CD1c-positive myeloid dendritic cell (primary cell): ENCODE measurements around the gene IL17RA.
A peak's percentile ranks its signal among the peaks of the same experiment; 100 is the strongest.
"Not testable (repeated sequence)": the region's sequence is repeated elsewhere in the genome, so short reads cannot be mapped to it uniquely, and the experiment has no call there.

Experiments
- DNase-seq: peaks from one replicate; pipeline ENCODE4 v3.0.0-alpha.2; 2016; ENCODE audit errors: extremely low spot score

Gene IL17RA

GRCh38 chr22:17120711-17121232 is 36.0 kb downstream of the IL17RA start:
- peak; percentile 59 for DNase-seq

DNA sequence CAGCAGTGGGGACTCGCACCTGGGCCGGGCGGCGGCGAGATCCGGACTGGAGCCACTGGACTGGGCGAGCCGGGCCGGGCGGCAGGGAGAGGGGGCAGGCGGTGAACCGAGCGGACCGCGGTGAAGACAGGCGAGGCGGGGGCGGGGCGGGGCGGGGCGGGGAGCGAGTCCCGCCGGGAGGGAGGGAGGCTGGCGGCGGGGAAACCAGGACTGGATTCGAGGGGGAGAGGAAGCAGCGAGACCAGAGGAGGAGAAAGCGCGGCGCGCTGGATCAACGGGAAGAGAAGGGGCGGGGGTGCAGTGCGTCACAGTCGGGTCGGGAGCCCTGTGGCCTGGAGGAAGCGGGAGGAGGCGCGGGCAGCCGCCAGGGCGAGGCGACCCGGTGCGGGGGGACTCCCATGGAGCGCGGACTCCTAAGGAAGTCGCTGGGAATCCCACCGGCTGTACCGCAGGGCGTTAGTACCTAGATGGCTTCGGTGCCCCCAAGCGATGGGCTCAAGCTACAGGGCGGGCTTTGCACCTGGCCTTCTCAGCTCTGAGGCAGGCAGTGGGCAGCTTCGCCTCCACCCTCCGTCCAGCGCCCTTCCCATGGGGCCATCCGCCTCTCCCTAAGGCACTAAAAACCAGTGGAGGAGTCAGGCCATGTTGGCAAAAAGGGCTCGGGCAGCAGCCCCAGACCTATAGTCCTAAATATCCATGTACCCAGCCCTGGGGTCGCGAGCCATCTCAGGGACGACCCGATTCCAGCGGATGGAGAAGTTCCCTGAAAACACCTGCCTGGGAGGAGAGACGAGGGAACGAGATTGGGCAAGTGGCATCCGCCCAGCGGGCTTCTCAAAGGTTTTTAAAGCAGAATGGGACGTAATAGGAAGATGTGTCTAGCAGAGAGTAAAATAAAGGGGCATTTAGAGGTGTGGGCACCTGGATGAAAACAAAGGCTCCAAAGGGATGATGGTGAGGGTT is 36.7 kb downstream of the IL17RA start, which contains the start of gene TMEM121B:
Gene TMEM121B, minus strand, starts transcription at position 128 of the 963 bp plus-strand sequence. CDS start 233 bp downstream, outside the sequence.
- DNase-seq = peak; percentile 89

GRCh38 chr22:17130199-17130598 is 45.4 kb downstream of the IL17RA start:
- DNase-seq = no peak

GRCh38 chr22:17131686-17132085 is 46.9 kb downstream of the IL17RA start:
- no peak for DNase-seq

DNA sequence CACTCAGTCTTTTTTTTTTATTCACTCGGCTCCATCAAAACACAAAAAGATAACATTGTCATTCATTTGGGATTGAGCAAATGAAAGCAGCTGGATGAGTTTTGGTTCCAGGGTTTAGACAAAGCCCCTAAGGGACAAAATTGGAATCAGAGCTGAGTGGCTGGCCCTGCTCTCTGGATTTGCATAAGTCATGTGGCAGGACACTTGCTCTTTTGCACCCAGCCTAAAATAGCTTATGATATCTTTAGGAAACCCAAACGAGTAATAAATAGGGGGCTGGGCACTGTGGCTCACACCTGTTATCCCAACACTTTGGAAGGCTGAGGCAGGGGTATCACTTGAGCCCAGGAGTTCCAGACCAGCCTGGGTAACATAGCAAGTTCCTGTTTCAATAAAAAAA is 47.3 kb downstream of the IL17RA start:
- DNase-seq = no peak

DNA sequence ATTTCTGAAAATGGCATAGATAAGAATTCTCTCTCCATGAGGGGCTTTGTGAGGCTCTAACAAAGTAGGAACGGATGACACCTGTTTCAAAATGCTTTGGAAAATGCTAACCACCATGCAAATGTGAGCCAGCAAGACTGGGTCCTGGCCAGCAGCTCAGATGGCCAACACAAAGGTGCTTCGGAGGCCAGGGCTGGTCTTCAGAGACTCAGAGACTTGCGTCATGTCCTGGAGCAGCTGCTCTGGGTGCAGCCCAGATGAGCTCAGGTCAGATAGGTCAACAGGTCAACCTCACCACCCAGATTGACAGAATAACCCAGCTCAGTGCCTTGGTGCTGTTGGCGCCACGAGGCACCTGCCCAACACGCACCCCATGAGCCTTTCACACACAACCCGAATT is 48.3 kb downstream of the IL17RA start:
- DNase-seq = no peak

DNA sequence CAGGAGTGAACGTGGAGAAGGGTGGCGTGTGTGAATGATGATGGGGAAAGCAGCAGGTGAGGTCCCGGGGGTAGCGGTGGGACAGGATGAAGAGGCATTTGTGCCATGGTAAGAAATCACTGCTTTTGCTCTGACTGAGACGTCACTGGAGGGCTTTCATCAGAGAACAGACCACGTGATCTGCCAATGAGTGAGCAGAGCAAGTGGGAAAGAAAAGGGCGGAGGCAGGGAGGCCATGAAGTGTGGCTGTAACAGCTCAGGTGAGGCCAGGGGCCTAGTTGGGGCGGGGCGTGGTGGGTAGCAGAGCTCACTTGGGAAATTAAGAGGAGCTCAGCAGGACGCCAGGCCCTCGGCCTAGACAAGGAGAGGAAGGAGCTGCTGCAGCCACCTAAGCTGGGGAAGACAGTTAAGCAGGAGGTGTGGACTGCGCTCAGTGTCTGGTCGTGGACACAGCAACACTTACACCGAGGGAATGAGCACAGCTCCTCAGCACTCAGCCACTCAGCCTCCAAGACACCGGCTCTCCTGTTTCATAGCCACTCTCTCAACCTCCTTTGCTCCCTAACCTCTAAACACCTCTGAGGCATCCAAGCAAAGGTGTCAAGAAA is 50.5 kb downstream of the IL17RA start:
- no peak for DNase-seq

DNA sequence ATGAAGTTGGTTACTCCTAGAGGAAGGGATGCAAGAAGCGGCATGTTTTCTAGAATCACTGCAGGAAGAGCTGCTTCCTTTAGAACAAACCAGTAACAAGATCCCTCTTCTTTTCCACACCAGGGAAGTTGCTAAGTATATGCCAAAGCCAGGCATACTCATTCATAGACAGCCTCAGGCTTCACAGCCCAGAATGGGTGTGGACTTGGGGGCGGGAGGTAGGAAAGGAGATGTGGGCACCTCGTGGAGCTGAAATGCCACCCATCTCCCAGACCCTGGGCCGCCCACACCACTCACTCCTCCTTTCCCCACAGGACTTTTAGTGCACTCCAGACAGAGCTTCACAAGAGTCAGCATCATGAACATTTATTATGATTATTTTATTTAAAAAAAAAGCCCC is 52.4 kb downstream of the IL17RA start:
- DNase-seq = no peak

DNA sequence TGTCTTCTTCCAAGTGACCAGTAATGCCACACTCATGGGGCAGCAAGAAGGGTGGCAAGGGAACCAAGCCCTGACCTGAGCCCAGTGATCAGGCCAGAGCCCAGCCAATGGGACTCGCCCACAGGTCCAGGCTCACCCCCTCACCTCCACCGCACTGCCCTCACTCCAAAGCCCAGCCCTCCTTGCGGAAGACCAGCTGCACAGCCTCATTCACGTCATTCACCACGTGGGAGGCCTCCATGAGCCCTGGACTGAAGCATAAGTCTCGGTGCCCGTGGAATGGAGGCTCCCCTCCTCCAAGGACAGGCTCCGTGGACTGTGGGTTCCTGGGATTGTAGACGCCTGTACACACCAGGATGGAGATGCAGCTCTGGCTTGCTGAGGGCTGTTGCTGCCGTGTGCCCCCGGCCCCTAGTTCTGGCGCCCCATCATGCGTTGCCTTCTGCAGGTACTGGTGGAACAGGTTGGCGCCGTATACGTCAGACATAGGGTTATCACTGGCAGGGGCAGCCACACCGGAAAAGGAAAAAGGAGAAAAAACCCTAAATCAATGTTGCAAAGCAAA is 53.1 kb downstream of the IL17RA start:
- DNase-seq = no peak

DNA sequence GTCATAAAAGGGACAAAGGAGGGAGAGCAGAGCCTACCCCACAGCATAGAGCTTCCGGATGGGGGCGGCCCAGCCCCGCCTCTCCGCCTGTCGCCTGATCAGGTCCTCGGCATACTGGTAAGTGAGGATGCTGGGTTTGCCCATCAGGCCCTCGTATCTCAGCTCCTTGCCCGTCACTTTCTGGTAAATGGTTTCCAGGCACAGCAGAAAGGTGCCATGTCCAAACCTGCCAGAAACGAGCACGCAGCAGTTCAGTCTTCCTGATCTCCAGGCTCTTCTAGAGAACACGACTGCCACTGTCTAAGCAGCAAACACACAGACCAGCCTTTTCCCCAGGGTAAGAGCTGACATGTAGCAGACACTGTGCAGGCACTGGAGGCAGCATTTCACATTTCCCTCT is 53.7 kb downstream of the IL17RA start:
- DNase-seq = no peak

- no peak for DNase-seq
Observed at GRCh38 chr22:17140022-17140421, 55.2 kb downstream of the IL17RA start.

GRCh38 chr22:17140826-17141766 is 56.3 kb downstream of the IL17RA start:
- no peak for DNase-seq

GRCh38 chr22:17143101-17143500 is 58.3 kb downstream of the IL17RA start:
- DNase-seq = no peak

- DNase-seq = no peak
Observed at GRCh38 chr22:17143826-17144225, 59.0 kb downstream of the IL17RA start.

DNA sequence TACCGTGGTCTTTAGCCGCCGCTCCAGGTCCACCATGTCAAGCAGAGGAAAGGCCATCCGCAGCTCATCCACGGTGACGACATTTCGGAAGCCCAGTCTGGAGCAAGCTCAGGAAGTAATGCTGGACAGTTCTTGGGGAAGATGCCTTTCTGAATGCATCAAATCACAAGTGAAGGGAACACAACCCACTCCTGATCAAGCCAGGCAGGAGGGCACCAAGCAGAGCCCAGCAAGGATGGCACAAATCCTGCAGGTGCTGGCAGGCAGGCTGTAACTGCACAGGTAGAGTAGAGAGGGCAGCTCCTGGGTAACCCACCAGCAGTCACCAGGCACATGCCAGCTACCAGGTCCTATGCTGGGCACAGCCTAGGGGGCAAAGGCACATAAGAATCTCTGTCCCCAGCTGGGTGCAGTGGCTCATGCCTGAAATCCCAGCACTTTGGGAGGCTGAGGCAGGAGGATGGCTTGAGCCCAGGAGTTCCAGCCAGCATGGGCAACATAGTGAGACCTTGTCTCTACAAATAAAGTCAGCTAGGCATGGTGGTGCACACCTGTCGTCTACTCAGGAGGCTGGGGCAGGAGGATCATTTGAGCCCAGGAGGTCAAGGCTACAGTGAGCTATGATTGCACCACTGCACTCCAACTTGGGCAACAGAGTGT is 60.4 kb downstream of the IL17RA start:
- DNase-seq = no peak

DNA sequence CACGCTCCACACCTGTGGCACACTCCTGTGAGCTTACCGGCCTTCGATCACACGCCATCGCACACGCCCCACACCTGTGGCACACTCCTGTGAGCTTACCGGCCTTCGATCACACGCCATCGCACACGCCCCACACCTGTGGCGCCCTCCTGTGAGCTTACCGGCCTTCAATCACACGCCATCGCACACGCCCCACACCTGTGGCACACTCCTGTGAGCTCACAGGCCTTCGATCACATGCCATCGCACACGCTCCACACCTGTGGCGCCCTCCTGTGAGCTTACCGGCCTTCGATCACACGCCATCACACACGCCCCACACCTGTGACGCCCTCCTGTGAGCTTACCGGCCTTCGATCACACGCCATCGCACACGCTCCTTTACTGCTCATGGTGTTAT is 62.7 kb downstream of the IL17RA start:
- not testable (repeated sequence) for DNase-seq

GRCh38 chr22:17149076-17149815 is 64.4 kb downstream of the IL17RA start:
- no peak for DNase-seq

DNA sequence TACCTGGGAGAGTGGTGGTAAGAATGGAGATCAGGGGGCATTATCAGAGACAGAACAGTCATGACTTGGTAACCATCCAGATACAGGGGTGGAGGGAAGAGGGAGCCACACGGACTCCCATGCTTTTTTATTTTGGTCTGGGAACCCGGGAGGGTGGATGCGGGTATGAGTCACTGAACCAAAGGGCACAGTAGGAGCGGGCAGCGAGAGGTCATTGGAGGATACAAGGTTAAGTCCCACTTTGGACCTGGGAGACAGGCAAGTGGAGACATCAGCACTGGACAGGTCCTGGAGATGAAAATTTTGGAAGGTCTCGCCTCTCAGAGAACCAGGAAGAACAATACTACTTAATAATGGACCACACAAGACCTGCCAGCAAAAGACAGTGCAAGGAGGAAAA is 67.5 kb downstream of the IL17RA start:
- no peak for DNase-seq

GRCh38 chr22:17152971-17153370 is 68.2 kb downstream of the IL17RA start:
- DNase-seq = no peak

GRCh38 chr22:17155941-17156340 is 71.1 kb downstream of the IL17RA start:
- DNase-seq = no peak
